ENCODE data around the gene GALNT16. TPM values are rescaled to one million over a fixed set of nuclear protein-coding genes. Genes with fewer than 3 reads are reported as not detected.

GALNT16 gene
- total RNA-seq, 1 donor from 2014 or later, result 124 TPM

- H3K4me3 Mint-ChIP-seq (ENCODE audit: unreplicated experiment), result no peak overlapping the region
- peaks cover 11% of the 10 kb centered on the region for H3K27me3 Mint-ChIP-seq (ENCODE audit: unreplicated experiment)
- no peak for TF ChIP-seq CTCF (IDR thresholded peaks at IDR 0.05; ENCODE audit: partially characterized antibody, unreplicated experiment)
- DNase-seq, result no peak
- peaks cover 10% of the 10 kb centered on the region for H3K4me1 Mint-ChIP-seq (ENCODE audit: low read depth, unreplicated experiment)
- H3K9me3 Mint-ChIP-seq (ENCODE audit: unreplicated experiment), result peaks cover 9% of the 10 kb centered on the region
- peaks cover 11% of the 10 kb centered on the region for H3K36me3 Mint-ChIP-seq (ENCODE audit: unreplicated experiment)
- H3K27ac Mint-ChIP-seq (ENCODE audit: unreplicated experiment), result no peak overlapping the region
These were observed 75.4 kb downstream of the GALNT16 start for GRCh38 chr14:69335371-69335771.

GRCh38 chr14:69337984-69338383 lies 78.0 kb downstream of the GALNT16 start:
- Mint-ChIP-seq H3K4me3 (ENCODE audit: unreplicated experiment) (no peak overlapping the region), H3K36me3 (ENCODE audit: unreplicated experiment) (peaks cover 8% of the 10 kb centered on the region), H3K9me3 (ENCODE audit: unreplicated experiment) (peaks cover 4% of the 10 kb centered on the region), H3K27ac (ENCODE audit: unreplicated experiment) (no peak overlapping the region), H3K4me1 (ENCODE audit: low read depth, unreplicated experiment) (peaks cover 12% of the 10 kb centered on the region), H3K27me3 (ENCODE audit: unreplicated experiment) (peaks cover 10% of the 10 kb centered on the region)
- TF ChIP-seq CTCF (IDR thresholded peaks at IDR 0.05; ENCODE audit: partially characterized antibody, unreplicated experiment), result no peak
- no peak for DNase-seq

GRCh38 chr14:69339426-69339825 lies 79.5 kb downstream of the GALNT16 start:
- Mint-ChIP-seq H3K27me3 (ENCODE audit: unreplicated experiment) (peaks cover 10% of the 10 kb centered on the region), H3K9me3 (ENCODE audit: unreplicated experiment) (peaks cover 4% of the 10 kb centered on the region), H3K4me3 (ENCODE audit: unreplicated experiment) (no peak overlapping the region), H3K4me1 (ENCODE audit: low read depth, unreplicated experiment) (peaks cover 12% of the 10 kb centered on the region), H3K27ac (ENCODE audit: unreplicated experiment) (peak overlapping the region; percentile 77), H3K36me3 (ENCODE audit: unreplicated experiment) (peaks cover 8% of the 10 kb centered on the region)
- no peak for TF ChIP-seq CTCF (IDR thresholded peaks at IDR 0.05; ENCODE audit: partially characterized antibody, unreplicated experiment)
- no peak for DNase-seq

- H3K27me3 Mint-ChIP-seq (ENCODE audit: unreplicated experiment), result peaks cover 9% of the 10 kb centered on the region
- H3K36me3 Mint-ChIP-seq (ENCODE audit: unreplicated experiment), result peaks cover 3% of the 10 kb centered on the region
- TF ChIP-seq CTCF (IDR thresholded peaks at IDR 0.05; ENCODE audit: partially characterized antibody, unreplicated experiment), result no peak
- peaks cover 8% of the 10 kb centered on the region for H3K4me1 Mint-ChIP-seq (ENCODE audit: low read depth, unreplicated experiment)
- H3K4me3 Mint-ChIP-seq (ENCODE audit: unreplicated experiment), result no peak overlapping the region
- no peak overlapping the region for H3K27ac Mint-ChIP-seq (ENCODE audit: unreplicated experiment)
- DNase-seq, result no peak
- peaks cover 4% of the 10 kb centered on the region for H3K9me3 Mint-ChIP-seq (ENCODE audit: unreplicated experiment)
These were observed 83.1 kb downstream of the GALNT16 start for GRCh38 chr14:69342928-69343525.

GRCh38 chr14:69344171-69344570 lies 84.2 kb downstream of the GALNT16 start:
- no peak for DNase-seq
- peaks cover 9% of the 10 kb centered on the region for H3K27me3 Mint-ChIP-seq (ENCODE audit: unreplicated experiment)
- TF ChIP-seq CTCF (IDR thresholded peaks at IDR 0.05; ENCODE audit: partially characterized antibody, unreplicated experiment), result no peak
- H3K36me3 Mint-ChIP-seq (ENCODE audit: unreplicated experiment), result peaks cover 3% of the 10 kb centered on the region
- no peak overlapping the region for H3K4me3 Mint-ChIP-seq (ENCODE audit: unreplicated experiment)
- peaks cover 4% of the 10 kb centered on the region for H3K9me3 Mint-ChIP-seq (ENCODE audit: unreplicated experiment)
- H3K27ac Mint-ChIP-seq (ENCODE audit: unreplicated experiment), result no peak overlapping the region
- peaks cover 8% of the 10 kb centered on the region for H3K4me1 Mint-ChIP-seq (ENCODE audit: low read depth, unreplicated experiment)

Measured in glutamatergic neuron (in vitro differentiated cells).